Vagina (tissue), 2 donors: ENCODE results near the gene NDUFS2.

Experiments used
- CTCF ChIP-seq, 3 experiments: fragments of 450-650 bp in 2 of 3; fragments of 200-600 bp in 1 of 3; sonication (generic) in 1 of 3; IDR thresholded peaks; one replicate each; pipeline ENCODE4 v1.5.1; 2017 to 2019; ENCODE audit warnings: antibody characterized with exemption in 3 of 3, mild to moderate bottlenecking in 2 of 3, moderate library complexity in 2 of 3
- POLR2A ChIP-seq, 2 donors: fragments of 450-650 bp; IDR thresholded peaks; one replicate each; pipeline ENCODE4 v1.6.1; 2017; ENCODE audit warnings: antibody characterized with exemption in 2 of 2, mild to moderate bottlenecking in 2 of 2, moderate library complexity in 2 of 2

DNA sequence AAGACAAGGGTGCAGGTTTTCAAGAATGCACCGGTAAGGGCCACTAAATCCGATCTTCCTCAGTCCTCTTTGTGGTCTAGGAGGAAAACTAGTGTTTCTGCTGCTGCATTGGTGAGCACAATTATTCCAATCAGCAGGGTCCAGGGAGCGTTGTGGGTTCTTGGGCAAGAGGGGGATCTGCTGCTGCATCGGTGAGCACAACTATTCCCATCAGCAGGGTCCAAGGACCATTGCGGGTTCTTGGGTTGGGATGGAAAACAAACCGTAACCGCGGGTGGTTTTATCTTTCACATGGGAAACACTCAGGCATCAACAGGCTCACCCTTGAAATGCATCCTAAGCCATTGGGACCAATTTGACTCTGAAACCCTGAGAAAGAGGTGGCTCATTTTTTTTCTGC lies 49.4 kb downstream of the NDUFS2 start:
- no peak for TF ChIP-seq CTCF (IDR thresholded peaks at IDR 0.05)
- no peak for TF ChIP-seq POLR2A (IDR thresholded peaks at IDR 0.05)
